GM19035 (cell line): Measurements from ENCODE around the gene RRP1.

ENCODE experiments used
- ATAC-seq: cut with Tn5 transposase; IDR thresholded peaks from one replicate; pipeline ENCODE4 v1.9.1; 2021; ENCODE audit not compliant: unreplicated experiment

Gene RRP1

DNA sequence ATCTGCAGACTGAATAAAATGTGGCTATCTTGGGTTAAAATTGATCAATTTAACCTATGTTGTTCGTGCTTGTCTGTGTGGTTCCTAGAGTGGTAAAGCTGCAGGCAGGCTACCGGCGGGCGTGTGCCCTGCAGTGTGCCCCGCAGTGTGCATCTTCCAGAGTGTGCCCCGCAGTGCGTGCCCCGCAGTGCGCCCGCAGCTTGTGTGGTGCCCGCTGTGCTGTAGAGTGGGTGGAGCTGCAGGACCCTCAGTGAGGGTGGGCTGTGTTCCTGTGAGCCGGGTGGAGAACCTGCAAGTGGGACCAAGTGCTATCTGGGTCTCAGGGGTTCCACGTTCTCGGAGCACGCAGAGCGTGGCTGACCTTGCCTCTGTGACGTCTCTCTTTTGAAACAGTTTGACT, 10.7 kb downstream of the RRP1 start:
- no peak for ATAC-seq

DNA sequence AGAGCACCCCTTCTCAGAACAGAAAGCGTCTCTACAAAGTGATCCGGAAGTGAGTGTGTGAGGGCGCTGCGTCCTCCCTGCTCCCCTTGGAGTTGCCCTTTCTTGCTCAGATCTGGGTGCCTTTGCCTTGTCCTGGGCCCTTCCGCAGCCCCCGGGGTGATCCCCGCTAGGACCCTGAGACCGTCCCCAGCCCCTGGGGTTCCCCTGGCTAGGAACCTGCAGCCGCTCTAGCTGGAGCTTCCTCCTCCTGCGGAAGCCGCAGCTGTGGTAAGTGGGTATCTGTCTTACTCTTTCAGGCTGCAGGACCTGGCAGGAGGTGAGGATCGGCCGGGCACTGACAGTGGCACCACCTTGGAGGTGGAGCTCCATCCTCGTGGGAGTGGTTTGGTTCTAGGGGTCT, 11.2 kb downstream of the RRP1 start:
- no peak for ATAC-seq

DNA sequence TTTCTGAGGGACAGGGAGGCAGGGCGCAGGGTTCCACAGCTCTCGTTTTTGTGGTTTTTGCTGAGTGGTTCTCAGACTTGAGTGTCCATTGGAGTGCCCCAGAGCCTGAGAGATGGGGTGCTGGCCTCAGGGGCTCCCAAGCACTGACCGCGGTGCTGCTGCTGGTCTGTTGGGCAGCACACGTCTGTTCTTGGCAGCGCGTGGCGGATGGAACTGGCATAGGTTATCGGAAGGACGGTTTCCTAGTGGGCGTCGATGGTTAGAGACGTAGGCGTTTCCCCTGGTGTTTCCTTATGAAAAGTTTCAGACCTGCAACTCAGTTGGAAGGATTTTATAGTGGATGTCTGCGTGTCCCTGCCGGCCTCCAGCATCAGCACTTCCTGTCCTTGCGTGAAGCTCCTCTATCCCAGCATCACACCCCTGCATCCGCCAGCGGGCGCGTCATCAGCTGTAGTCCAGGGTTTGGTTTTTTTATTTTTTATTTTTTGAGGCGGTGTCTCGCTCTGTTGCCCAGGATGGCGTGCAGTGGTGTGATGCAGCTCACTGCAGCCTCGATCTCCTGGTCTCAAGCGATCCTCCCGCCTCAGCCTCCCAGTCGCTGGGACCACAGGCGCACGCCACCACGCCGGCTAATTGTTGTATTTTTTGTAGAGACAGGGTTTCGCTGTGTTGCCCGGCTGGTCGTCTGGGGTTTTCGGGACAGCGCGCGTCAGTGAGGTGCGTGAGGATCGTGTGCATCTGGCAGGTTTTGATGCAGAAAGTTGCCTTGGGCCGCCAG, 11.8 kb downstream of the RRP1 start:
- ATAC-seq = no peak

DNA sequence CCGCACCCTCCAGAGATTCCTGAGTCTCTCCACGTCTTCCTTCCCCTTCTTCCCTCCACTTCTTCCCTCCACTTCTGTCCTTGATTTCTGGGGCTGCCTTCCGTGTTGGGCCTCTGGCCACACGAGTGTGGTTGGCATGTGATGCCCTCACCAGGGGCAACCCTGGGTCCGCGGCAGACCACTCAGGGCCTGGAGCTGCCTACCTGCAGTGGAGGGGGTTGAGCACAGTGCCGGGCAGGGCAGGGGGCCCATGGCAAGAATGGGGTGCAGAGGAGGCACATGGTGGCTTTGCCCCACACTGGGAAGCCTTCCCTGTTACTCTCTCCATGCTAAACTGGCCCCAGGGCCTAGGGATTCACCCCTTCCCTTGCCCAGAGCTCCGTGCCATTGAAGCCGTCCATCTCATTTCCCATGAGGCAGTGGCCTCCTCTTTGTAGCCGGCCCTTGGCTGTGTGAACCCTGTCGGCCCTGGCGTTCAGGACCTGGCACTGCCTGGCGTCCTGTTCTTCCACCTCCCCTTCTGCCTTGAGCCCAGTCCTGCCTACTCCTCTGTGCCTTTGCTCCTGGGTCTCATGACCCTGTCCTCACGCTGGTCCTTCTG, 13.4 kb downstream of the RRP1 start:
- ATAC-seq = no peak

DNA sequence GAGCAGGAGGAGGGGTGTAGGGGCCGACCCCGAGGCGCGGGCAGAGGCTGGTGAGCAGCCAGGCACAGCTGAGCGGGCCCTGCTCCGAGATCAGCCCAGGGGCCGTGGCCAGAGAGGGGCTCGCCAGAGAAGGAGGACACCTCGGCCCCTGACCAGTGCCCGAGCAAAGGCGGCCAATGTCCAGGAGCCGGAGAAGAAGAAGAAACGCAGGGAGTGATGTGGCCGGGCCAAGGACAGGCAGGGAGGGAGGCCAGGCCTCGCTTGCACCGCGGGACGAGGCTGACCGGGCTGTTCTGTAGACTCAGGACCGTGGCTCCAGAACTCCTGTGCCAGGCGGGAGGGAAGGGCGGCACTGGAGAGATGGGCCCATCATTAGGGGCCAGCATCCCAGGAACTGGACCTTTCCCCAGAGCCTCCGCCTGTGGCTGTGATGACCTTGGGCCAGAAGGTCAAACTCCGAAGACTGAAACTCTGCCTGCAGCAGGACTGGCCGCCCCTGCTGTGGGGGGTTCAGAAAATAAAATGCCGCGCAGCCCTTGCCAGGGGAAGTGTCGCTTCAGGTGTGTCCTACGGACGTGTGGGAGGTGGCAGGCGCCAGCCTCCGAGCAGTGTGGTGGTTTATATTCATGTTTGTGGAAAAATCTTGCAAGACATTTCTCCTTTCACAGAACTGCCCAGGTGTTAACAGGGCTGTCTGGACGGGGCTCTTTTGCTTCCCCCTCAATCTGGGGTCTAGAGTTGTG, 14.4 kb downstream of the RRP1 start:
- no peak for ATAC-seq

DNA sequence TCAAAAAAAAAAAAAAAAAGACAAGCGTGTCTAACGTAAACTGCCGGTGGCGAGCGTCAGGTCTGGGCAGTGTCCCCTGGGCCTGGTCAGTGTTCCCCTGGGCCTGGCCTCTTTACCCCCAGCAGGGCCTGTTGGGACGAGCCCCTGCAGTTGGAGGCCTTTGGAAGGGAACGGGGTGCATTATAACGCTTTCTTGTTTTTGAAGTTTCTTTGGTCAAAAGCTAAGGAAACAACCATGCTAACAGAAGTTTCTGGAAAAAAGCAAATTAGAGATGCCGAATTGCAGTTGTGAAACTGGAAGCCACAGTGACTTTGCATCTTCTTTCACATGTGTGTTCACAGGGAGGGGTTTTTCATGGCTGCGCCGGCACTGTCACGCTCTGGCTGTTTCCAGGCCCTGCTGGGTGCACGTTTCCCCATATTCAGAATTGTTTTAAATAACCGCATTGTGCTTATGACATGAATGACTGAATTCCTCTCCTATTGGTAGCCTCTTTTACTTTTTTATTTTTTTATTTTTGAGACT, 16.0 kb downstream of the RRP1 start:
- peak; percentile 81 for ATAC-seq

DNA sequence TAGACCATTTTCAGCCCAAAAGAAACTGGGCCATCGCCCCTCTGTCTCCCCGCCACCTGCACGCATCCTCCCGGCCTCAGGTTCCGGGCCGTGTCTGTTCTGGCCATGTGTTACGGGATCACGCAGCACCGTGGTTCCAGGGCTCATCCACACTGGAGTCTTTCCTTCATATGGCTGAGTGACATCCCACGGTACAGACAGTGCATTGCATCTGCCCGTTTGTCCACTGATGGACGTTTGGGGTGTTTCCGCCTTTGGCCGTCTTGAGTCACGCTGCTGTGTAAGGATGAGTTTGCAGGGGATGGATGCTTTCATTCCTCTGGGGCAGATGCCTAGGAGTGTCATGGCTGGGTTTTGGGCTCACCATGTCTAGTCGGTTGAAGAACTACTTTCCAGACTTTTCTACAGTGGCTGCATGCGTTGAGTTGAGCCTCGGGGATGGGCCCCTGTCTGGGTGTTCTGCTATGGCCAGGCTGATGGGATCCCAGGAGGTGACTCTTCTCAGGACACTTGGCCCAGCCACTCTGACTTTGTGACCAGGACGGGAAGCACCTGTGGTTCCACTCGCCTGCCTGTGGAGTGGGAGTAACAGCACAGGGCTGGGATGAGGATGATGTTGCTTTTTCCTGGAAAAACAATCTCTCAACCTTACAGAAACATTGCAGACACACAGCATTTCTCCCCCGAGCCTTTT, 16.8 kb downstream of the RRP1 start:
- no peak for ATAC-seq

DNA sequence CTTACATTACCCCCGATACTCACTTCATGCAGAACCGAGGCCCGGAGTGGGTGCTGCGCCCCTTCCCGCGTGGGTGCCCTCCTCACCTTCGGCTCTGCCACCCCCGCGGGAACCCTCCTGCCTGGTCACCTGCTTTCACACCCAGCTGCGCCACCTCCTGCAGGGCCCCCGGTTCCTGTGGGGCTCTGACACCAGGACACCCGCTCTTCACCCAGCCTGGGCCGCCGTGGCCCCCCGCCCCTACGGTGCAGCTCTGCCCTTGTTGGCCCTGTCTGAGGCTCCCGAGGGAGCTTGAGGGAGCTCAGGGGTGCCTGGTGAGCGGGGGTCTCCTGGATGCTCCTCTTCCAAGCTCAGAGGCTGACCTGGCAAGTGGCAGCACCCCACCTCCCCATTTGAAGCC, 19.0 kb downstream of the RRP1 start:
- ATAC-seq = no peak

DNA sequence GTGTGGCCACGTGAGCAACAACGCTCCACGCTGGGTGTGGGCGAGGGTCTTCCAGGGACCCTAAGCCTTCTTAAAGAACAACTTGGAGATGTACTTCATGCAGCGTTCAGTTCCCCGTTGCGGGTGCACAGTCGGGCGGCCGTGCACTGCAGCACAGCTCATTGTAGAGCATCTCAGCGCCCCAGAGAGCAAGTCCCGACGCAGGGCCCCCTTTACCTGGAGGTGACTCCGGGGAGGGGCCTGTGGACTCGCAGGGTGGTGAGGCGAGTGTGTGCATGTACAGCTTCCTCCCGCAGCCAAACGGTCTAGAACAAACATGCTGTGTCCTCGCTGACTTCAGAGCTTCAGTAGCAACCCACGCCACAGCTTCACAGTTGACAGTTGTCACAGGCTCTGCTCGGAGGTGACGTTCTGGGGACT, 19.5 kb downstream of the RRP1 start:
- ATAC-seq = no peak

DNA sequence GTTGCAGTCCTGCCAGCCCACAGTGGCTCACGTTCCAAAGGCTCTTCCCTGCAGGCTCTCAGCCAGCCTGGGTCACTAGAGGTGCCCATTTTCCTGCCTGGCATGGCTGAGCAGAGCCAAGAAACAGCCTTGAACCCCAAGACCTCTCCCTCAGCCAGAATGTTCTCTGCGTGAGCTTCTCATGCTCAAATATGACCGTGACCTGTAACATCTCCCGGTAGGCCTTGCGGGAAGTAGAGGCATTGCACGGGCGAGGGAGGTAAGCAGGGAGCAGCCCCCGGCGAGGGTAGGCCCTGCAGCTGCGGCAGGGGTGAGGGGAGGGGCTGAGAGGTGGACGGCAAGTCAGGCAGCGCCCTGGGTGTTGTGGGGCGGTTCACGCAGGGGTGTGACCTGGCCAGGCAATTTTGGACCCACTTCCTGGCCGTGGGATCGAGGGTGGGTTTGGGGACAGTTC, 20.0 kb downstream of the RRP1 start:
- no peak for ATAC-seq

DNA sequence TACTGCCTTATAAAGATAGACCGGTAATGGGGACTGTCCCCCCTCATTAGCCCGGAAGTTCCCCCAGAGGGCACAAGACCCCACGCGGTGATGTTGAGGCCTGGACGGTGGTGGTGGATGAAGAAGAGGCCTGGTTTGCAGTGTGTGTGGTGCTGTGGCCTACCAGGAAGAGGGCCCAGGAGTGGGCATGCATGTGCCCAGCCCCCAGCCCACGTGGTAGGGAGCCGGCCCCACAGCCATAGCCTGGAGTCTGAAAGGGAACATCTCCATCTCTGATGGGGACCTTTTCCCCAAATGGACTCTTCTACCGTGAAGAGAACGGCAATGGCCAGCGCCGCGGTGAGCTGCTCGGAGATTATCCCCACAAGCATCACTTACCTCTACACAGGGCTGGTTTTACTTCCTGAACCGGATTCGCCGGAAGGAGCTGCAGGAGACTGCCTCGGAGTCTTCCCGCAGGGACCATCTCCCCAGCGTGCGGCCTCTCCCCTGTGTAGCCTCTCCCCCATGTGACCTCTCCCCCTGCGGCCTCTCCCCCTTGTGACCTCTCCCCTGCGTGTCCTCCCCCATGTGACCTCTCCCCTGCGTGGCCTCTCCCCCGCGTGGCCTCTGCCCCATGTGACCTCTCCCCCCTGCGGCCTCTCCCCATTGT, 20.6 kb downstream of the RRP1 start:
- no peak for ATAC-seq

DNA sequence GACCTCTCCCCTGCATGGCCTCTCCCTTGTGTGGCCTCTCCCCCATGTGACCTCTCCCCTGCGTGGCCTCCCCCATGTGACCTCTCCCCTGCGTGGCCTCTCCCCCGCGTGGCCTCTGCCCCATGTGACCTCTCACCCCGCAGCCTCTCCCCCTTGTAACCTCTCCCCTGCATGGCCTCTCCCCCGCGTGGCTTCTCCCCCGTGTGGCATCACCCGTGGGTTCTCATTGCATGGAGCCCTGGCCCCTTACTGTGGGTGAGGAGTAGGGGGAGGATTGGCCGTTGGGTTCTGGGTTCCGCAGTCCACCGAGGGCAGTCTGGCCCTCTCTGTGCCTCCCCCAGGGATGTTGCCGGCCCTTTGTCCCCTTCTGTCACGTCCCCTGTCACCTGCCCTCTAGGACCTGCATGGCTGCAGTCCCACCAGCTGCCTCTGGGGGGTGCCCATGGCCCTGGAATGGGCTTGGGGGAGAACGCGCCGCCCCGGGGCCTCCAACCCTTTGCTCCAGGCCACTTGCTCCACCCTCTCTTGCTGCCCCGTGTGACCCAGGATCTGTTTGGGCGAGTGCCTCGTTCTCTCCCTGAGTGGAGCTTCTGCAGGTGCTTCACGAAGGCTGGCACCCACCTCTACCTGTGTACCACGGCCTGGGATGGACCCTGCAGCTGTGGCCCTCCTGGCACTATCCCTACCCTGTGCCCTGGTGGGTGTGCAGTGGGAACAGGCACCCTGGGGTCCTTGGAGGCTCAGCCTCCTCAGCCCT, 21.3 kb downstream of the RRP1 start:
- ATAC-seq = peak; percentile 61

DNA sequence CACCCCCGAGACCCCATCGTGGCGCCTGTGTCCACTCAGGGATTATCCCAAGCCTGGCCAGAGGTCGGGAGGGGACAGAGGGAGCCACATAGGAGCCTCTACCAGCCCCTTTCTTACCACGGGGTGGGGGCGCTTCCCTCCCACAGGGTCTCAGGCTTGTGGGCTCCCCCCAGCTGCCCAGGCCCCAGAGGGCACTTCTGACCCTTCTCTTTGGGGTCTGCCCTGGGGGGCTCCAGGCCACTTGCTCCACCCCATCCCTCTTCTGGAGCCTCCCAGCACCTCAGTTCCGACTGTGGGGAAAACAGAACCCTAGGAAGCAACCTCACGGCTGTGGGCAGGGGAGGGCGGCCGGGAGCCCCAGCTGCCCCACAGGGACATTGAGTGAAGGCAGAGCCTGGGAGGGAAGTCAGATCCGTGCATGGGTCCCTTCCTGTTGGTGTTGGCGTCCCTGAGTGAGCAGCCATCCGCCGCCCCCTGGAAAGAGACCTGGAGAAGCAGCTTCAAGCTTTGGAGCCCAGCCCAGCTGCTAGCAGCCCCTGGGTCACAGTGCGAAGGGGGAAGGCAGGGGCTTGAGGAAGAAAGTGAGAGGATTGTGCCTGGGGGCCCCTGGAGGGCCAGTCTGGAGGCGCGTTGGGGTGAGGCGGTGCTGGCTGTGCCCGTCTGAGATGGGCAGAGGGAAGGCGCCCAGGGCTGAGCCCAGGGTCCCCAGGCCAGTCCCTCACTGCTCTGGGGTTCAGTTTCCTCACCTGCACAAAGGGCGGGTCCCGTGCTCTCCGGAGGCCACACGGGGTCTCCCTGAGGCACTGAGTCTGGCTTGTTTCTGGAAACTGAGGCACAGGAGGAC, 22.1 kb downstream of the RRP1 start:
- ATAC-seq = no peak

DNA sequence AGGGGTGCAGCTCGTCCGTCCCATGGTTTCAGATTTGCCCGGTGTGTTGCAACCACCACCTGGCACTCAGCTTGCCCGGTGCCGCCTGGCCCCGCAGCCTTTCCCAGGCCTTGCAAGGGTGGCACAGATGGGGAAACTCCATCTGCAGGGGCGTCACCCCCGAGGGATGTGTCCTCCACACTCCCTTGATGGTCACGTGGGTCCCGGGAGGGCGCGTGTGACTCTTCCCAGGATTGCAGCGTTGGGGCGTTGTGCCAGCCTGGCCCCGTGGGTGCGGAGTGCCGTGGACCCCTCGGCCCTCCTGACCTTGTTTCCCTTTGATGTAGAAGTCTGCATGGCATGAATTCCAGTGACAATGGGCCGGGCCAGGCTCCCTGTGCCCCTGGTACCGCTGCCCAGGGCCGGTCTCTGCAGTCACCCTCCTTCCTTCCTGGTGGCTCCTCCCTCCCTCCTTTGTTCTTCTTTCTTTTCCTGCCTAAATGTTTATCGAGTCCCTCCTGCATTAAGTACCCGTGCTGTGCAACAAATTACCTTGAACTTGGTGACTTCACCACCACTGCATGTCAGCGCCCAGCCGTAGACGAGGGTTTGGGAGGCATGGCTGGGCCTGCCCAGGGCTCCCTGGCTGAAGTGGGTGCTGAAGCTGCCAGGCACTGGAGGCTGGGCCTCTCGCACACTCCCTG, 22.9 kb downstream of the RRP1 start:
- no peak for ATAC-seq

DNA sequence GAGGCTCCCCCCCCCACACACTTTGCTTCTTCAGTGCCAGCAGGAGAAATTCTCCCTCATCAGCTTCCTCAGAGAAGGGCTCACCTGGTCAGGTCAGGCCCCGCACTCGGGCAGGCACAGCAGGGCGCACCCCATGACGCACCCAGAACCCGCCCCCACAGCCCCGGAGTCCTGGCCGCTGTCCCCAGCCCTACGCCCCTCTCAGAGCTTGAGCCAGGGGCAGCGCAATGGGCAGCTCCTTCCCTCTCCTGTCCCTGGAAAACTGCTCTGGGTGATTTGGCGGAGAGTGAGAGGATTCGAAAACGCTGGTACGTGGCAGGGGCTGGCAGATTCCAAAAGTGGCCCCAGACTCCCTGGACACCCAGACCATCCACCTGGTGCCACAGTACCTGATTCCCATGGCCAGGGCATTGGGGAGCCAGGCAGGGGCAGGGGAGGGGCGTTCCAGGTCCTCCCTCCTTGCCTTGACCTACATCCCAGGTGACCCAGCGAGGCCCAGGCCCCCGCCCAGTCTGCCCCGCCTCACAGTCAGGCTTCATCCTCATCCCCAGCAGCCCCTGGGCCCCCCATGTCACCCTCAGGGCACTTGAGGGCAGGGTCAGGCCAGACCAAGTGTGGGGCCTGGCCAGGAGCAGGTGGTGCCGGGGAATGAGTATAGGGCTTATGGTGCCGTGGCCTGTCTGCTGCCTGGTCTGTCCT, 23.7 kb downstream of the RRP1 start:
- ATAC-seq = no peak

DNA sequence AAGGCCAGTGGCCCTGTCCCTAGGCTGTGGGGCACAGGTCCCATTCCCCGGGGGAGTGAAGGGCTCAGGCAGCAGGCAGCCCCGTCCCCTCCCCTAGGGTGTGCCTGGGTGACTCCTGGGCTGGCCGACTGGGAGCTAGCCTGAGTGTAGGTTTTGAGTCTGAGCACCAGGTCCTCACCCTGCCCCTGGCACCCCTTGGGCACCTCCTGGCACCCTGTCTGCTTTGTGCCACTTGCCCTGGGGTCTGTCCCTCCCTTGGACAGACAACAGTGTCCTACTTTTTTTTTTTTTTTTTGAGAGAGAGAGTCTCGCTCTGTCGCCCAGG, 24.2 kb downstream of the RRP1 start:
- ATAC-seq = no peak

DNA sequence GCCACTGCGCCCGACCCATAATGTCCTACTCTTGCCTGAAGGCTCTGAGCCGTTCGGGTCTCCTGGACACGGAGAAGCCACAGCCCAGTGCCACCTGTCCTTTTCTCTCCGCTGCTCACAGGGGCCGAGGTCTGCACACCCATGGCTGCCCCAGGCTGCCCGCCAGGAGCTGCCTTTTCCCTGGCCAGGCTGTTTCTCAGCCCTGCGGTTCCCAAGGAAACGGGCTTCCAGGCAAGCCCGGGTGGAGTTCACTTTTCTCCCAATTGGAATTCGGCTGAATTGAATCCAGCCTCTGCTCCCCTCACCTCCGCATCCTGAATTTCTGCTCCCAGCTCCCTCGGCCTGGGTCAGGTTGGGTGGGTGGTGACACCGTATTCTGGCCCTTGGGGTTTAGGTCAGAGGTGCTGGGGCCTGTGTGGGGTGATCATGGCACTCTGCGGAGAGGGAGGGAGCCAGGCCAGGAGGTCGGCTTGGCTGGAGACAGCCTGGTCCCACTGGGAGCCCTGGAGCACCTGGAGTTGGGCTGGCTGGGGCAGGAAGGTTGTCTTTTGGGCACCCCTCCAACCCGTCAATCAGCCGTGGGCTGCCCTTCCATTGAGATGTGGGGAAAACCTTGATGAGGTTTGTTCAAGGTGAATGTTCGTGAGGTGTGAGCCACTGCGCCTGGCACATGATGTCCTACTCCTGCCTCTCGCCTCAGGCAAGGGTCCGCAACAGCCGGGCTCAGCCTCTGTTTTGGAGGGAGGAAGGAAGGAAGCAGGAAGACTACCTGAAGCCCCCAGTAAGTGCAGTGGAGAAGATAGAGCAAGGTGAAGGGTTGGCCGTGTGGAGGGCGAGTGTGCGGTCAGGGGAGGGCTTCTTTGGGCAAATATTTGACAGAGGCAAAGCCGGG, 25.1 kb downstream of the RRP1 start:
- no peak for ATAC-seq
